Measurements from ENCODE around the gene NLRP1. TPM values are rescaled to one million over a fixed set of nuclear protein-coding genes. Genes with fewer than 3 reads are reported as not detected.
A peak's percentile ranks its signal among the peaks of the same experiment; 100 is the strongest.

Gene NLRP1
- total and polyA plus RNA-seq, 9 of the 15 experiments (the other 6 are each of a cell fraction or from before 2014, with no cell fraction given): 4.0 to 69.4 (median 27.7) TPM

DNA sequence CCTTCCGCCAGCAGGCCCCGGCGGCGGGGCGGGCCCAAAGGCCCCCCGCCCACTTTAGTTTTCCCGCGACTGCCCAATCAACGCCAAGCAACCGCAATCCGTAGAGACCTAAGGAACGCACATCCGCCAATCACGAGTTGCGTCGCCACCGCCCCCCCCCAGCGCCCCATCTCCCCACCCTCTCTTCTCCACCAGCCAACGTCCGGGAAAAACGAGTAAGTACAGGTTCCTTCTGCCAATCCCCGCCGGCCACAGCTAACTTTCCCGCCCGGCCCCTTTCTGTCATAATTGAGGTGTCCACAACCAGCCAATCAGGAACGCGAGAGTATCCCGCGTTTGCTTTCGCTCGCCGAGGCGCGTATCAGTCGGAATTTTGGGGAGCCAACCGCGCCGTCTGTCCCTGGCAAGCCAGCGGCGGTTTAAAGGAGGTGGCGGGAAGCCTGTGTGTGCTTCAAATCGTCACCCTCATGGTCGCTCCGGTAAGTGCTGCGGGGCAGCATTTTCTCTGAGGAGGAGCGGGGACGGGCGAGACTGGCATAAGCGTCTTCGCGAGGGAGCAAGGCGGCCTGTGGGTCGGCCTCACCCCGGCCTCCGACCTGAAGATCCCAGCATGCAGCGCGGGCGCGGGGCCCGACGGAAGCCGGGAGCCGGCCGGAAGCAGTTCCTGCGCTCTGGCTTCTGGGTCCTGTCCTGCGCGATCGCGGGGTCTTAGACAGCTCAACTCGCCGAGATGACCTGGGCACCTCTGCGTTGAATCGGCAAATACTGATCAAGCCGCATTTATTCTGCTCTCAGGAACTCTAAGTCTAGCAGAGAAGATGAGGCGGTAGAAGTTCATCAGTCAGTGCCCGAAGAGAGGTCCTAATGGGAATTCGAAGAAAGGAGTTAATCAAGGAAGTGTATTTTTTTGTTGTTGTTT is 97.8 kb downstream of the NLRP1 start, which contains the start of gene MIS12 (continued):
- TF ChIP-seq, protein P1, sequence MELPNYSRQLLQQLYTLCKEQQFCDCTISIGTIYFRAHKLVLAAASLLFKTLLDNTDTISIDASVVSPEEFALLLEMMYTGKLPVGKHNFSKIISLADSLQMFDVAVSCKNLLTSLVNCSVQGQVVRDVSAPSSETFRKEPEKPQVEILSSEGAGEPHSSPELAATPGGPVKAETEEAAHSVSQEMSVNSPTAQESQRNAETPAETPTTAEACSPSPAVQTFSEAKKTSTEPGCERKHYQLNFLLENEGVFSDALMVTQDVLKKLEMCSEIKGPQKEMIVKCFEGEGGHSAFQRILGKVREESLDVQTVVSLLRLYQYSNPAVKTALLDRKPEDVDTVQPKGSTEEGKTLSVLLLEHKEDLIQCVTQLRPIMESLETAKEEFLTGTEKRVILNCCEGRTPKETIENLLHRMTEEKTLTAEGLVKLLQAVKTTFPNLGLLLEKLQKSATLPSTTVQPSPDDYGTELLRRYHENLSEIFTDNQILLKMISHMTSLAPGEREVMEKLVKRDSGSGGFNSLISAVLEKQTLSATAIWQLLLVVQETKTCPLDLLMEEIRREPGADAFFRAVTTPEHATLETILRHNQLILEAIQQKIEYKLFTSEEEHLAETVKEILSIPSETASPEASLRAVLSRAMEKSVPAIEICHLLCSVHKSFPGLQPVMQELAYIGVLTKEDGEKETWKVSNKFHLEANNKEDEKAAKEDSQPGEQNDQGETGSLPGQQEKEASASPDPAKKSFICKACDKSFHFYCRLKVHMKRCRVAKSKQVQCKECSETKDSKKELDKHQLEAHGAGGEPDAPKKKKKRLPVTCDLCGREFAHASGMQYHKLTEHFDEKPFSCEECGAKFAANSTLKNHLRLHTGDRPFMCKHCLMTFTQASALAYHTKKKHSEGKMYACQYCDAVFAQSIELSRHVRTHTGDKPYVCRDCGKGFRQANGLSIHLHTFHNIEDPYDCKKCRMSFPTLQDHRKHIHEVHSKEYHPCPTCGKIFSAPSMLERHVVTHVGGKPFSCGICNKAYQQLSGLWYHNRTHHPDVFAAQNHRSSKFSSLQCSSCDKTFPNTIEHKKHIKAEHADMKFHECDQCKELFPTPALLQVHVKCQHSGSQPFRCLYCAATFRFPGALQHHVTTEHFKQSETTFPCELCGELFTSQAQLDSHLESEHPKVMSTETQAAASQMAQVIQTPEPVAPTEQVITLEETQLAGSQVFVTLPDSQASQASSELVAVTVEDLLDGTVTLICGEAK (IDR thresholded peaks at IDR 0.05): peak; percentile 84
- TF ChIP-seq, protein P1 (CRISPR knock-in tag; IDR thresholded peaks at IDR 0.05): no peak
- no peak for TF ChIP-seq ZNF224 (CRISPR knock-in tag; IDR thresholded peaks at IDR 0.05)
- TF ChIP-seq, protein P2, sequence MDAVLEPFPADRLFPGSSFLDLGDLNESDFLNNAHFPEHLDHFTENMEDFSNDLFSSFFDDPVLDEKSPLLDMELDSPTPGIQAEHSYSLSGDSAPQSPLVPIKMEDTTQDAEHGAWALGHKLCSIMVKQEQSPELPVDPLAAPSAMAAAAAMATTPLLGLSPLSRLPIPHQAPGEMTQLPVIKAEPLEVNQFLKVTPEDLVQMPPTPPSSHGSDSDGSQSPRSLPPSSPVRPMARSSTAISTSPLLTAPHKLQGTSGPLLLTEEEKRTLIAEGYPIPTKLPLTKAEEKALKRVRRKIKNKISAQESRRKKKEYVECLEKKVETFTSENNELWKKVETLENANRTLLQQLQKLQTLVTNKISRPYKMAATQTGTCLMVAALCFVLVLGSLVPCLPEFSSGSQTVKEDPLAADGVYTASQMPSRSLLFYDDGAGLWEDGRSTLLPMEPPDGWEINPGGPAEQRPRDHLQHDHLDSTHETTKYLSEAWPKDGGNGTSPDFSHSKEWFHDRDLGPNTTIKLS (IDR thresholded peaks at IDR 0.05; ENCODE audit: borderline replicate concordance, low read depth): peak; percentile 73; the same call in 1 of the 2 replicates
- no peak for TF ChIP-seq SMAD1 (IDR thresholded peaks at IDR 0.05; ENCODE audit: low read depth, low read length, partially characterized antibody)
- TF ChIP-seq CCNT2 (IDR thresholded peaks at IDR 0.05; ENCODE audit: borderline replicate concordance, extremely low read depth, insufficient read length, low read depth, low read length): peak; percentile 33
- TF ChIP-seq BCL6 (CRISPR knock-in tag; IDR thresholded peaks at IDR 0.05): no peak
- 0 out of 2 replicates have a peak, but pooled peaks have one; percentile 35 for TF ChIP-seq CTBP1 (IDR thresholded peaks at IDR 0.05; ENCODE audit: borderline replicate concordance)
- TF ChIP-seq ZNF23 (CRISPR knock-in tag; IDR thresholded peaks at IDR 0.05): no peak
- TF ChIP-seq ELK1 (CRISPR knock-in tag; IDR thresholded peaks at IDR 0.05): no peak

All from K562 (cell line).